Renal pelvis (tissue), 4 donors: Measurements from ENCODE around the gene LSS. TPM values are rescaled to one million over a fixed set of nuclear protein-coding genes. Genes with fewer than 3 reads are reported as not detected.
"Not testable (repeated sequence)": the region's sequence is repeated elsewhere in the genome, so short reads cannot be mapped to it uniquely, and the experiment has no call there.

Experiments used
- DNase-seq: peaks from one replicate; pipeline ENCODE4 v3.0.0-alpha.2; 2013
- polyA plus RNA-seq, 3 donors: library from polyadenylated mRNA; unstranded; fragments of 120-200 nt; gene quantifications; one replicate each; pipeline ENCODE4 v1.2.1, GENCODE V29; 2013; ENCODE audit not compliant: insufficient read length in 3 of 3

Gene LSS
- polyA plus RNA-seq, 3 donors, result 33.9 to 58.9 (median 52.0) TPM

DNA sequence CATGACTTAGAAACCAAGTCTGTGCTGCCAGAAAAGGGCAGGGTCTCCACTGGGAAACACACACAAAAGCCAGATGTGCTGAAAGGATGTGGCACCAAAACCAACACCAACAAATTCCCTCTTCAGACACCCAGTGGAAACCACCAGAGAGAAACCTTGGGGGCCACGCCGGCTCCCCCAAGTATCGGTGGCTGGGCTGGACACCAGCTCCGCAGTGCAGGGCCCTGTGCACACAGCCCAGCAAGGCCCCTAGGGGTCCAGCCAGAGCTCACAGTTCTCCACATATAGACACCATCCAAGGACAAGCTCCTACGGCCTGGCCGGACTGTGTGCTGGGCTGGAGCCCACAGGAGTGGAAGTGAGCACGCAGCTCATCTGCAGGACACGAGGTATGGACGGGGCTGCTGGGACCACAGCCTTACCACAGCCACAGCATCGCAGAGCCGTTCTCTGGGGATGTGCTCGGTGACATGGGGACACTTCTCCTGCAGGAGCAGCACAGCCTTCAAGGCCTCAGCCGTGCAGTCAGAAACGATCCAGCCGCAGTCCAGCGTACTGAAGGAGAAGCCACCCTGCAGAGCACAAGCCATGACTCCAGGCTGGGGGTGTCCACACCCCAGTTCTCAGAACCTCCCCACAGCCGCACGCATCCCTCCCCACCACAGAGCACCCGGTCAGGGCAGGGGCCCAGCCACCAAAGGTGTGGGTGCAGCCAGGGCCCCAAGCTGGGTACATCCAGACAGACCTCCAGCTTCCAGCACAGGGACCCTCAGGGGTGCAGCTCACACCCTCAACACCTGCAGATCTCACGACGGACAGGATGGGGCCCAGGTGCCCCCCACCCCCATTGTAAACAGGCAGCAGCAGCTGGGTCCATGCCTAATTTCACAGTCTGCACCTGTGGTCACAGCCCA is 21.3 kb downstream of the LSS start:
- DNase-seq, result no peak

- no peak for DNase-seq
Measured at GRCh38 chr21:46206163-46207005, 22.2 kb downstream of the LSS start.

DNA sequence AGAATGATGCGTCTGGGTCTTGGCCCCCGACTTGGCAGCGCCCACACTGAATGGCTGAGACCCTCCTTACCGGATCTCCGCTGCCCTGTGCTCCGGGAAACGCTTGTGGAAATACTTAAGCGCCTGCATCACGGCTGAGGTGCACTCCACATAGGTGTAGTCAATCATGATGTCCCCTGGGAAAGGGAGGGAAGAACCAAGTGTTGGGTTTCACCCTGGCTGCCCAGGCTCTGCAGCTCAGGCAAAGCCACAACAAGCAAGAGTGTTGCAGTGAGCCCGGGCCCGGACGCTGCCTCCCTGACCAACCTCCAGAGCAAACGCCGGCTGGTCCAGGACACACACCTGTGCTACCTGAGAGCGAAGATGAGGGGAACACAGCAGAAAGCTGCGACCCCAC is 22.8 kb downstream of the LSS start:
- no peak for DNase-seq

DNA sequence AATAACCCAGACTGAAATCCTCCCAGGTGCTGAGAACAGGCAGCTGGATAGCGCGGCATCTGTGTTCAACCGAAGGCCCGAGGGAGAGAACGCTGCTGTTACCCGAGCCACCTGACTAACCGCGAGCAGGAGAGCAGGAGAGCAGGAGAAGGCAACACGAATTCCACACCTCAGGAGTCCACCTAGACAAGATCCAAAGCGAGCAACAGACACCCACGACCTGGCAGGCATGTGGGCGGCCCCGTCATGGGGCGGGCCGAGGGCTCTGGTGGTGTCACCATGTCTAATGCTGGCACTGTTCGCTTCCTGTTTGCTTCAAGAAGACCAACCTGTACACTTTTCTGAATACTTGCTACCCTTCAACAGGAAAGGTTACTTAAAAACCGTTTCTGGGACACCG is 23.4 kb downstream of the LSS start:
- no peak for DNase-seq

GRCh38 chr21:46203203-46203600 is 25.4 kb downstream of the LSS start:
- no peak for DNase-seq

DNA sequence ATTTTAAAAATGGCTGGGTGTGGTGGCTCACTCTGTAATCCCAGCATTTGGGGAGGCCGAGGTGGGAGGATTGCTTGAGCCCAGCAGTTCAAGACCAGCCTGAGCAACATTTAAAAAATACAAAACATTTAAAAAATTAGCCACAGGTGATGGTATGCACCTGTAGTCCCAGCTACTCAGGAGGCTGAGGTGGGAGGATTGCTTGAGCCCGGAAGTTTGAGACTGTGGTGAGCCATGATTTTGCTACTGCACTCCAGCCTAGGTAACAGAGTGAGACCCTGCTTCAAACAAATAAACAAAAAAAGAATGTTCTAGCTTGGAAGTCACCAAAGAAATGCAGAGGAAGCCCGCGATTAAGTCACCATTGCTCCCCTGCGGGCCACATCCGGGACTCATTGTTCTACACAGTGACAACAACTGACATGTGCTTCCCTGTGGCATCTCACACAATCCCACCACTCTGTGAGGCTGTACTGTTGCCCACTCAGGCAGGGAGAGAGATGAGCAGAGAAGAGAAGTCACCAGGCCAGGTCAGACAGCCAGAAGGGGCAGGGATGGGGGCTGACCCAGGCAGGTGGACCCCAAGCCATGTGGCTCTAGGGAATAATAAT is 25.9 kb downstream of the LSS start:
- no peak for DNase-seq

- DNase-seq, result not testable (repeated sequence)
Measured at GRCh38 chr21:46200877-46201803, 27.4 kb downstream of the LSS start.

DNA sequence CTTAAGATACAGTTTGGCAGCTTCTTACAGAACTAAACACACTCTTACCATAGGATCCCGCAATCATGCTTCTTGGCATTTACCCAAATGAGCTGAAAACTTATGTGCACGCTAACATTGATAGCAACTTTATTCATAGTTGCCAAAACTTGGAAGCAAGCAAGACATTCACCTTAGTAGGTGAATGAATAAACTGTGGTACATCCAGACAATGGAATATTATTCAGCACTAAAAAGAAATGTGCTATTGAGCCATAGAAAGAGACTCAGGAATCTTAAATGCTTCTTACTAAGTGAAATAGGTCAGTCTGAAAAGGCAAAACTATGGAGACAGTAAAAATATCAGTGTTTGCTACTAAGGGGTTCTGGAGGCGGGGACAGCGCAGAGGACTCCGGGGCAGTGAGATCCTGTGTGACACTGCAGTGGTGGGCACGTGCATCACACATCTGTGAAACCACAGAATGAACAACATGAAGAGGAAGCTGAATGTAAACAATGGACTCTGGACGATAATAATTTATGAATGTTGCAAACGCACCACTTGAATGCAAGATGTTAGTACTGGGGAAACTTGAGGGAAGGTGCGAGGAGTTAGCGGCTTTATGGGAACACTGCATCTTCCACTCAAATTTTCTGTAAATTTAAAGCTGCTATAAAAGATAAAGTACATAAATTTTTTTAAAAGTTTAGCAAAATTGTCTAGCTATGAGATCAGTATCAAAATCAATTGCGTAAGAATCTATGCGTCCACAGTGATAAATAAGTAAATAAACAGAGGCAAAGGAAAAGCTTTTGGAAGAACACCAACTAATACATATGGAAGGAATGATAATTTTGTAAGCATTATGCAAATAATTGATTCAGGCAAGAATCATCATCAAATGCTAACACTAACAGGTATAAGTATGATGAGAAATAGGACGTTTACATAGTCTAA is 28.9 kb downstream of the LSS start:
- DNase-seq, result no peak

GRCh38 chr21:46196733-46197132 is 31.8 kb downstream of the LSS start:
- no peak for DNase-seq

- no peak for DNase-seq
Measured at GRCh38 chr21:46195595-46196195, 32.9 kb downstream of the LSS start.

DNA sequence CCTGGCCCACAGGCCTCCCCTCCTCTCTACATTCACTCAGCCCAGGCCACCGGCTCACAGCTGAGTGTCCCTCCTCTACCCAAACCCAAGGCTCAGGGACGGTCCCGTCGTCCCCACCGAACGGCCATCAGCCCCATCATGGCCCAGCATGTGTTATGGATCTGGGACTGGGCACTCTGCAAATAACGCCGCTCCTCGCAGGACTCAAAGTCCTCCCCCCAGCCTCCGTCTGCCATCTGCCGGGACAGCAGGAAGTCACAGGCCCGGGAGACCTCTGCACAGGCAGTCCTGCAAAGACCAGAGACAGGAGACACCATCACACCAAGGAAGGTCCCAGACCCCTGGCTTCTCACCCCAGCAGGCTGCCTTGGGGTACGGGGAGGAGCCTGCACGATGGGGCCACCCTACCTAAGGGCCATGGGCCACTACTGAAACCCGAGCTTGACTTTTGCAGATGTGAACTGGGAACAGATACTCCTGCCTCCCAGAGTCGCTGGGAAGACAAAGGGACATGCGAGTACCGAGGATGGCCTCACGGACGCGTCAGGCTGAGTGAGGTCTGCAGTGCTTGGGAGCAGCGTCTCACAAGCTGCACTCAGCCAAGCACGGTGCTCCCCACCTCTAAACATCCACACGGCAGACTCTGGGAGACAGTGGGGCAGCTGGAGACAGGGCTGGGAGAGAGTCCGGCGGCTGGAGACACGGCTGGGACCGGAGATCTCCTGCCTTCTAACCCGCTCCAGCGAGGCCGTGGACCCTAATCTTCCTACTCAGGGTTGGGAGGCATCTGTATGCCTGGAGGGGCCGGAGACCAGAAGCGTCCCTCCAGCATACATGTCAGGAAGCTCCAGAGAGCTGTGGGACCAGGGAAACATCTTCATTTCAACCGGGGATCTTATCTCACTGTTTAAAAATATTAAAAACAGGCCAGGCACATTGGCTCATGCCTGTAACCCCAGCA is 33.9 kb downstream of the LSS start:
- no peak for DNase-seq

DNA sequence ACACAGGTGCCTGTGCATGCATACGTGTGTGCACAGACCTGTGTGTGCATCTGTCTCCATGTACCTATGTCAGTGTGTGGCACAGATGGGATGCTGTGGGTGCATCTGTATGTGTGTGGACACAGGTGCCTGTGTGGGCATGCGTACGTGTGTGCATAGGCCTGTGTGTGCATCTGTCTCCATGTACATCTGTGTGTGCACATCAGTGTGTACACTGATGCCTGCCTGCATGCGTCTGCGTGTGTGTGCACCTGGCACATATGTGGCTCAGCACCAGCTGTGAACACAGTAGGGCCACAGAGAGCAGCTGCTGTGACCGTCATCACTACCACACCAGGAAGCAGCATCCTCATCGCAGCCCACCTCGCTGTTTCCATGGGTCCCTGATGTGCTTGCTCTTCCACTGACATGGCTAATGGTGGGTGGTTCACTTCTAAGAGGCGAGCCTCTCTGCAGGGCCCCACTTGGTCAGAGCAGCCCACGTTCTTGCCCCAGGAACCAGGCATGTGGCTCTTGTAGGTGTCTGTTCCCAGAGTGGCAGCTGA is 34.7 kb downstream of the LSS start:
- DNase-seq, result no peak

DNA sequence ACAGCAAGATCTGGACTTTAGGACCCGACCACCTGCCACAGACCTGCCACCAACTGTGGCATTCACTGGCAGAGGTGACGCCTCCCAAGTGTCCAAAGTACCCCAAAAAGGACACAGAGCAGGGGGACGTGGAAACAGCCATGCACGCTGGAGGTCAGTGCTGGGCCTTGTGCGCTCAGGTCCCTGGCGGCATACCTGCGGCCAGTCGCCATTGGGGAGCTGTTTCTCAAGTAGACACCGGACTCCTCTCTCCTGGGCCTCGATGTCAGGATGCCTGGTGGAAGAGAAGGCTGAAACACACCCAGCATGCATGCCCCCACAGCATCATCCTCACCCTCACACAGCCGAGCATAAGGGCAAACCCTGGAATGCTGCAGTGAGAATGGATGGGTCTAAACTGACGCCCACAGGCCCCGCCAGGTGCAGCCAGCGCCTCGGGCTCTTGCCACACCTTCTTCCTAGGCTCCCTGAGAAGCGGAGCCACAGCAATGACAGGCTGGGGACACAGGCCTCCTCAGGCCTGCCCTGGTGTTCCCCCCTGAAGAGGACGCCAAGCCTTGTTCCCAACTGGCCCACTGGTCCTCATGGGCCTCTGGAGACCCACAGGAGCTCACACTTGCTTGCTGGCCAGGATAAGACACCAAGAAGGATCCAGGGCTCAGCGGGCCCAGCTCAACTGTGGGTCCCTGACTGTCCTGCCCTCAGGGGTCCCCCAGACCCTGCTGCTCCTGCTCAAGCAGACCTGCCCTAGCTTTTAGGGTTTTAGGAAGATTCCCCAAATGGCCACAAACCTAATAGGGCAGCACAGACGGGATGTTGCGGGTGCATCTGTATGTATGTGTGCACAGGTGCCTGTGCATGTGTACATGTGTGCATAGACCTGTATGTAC is 36.6 kb downstream of the LSS start:
- DNase-seq, result no peak

- DNase-seq, result no peak
Measured at GRCh38 chr21:46191257-46191685, 37.3 kb downstream of the LSS start.

DNA sequence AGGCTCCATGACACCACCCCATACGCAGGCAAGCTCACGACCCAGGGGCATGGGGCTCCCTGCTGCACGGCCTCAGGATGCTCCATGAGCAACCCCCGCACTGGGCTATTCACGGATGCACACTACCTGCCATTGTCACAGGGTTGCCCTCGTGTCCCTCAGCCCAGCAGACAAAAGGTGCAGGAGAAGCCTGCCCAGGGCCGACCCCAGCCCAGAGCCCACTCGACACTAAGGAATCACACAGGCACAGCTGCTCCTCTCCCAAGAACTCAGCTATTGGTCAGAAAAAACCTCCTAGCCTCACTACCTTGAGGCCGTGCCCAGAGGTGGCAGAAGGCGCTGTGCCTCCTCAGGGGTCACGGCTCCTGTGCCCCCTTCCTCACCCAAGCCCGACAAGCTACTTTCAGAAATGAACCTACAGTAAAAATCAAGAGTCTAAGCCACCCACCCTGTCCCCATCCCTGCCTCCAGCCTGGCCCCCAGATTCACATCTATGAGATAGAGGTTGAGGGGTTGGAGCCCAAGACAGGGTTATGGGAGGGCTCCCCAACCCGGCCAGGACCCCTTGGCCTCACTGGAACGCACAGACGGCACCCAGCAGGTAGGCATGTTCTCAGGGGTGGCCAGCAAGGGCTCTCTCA is 38.0 kb downstream of the LSS start:
- DNase-seq, result no peak

DNA sequence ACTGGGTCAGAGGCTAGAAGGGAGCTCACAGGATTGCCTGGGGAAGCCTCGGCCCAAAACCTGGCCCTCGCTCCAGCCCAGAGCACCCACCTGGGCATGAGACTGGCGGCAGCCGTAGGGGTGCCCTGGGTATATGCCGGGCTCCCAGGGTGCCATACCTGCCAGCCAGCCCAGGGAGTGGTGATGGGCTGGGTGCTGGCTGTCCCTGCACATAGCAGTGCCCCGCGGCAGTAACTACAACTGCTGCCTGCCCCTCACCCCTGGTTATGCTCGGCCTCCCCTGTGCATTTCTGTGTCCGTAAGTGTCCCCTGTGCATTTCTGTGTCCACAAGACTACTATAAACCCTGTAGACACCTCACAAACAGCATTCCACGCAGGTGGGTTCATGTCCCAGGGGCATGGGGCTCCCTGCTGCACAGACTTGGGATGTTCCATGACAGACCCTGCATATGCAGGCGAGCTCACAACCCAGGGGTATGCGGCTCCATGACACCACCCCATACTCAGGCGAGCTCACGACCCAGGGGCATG is 38.5 kb downstream of the LSS start:
- no peak for DNase-seq
